Skeletal muscle cell (primary cell): ENCODE results near the gene SOX10.

Experiments
- DNase-seq: peaks from one replicate; pipeline ENCODE4 v3.0.0-alpha.2; 2010; ENCODE audit warnings: low read depth
- H3K4me3 ChIP-seq: 2 replicates; pipeline ENCODE4 v1.5.1; 2011; ENCODE audit warnings: low read depth, mild to moderate bottlenecking, control low read depth, low read length, moderate library complexity

The SOX10 gene

GRCh38 chr22:37983860-37984791 lies at the start of gene SOX10:
TSS of gene SOX10 (minus strand) at chr22:37984555. CDS start at chr22:37983784, 771 bp downstream.
- H3K4me3 ChIP-seq: no peak within 1 kb of the TSS
- DNase-seq: no peak

- DNase-seq: no peak
- H3K4me3 ChIP-seq: no peak overlapping the region
Measured at GRCh38 chr22:38033522-38034277, 49.3 kb upstream of the SOX10 start.

DNA sequence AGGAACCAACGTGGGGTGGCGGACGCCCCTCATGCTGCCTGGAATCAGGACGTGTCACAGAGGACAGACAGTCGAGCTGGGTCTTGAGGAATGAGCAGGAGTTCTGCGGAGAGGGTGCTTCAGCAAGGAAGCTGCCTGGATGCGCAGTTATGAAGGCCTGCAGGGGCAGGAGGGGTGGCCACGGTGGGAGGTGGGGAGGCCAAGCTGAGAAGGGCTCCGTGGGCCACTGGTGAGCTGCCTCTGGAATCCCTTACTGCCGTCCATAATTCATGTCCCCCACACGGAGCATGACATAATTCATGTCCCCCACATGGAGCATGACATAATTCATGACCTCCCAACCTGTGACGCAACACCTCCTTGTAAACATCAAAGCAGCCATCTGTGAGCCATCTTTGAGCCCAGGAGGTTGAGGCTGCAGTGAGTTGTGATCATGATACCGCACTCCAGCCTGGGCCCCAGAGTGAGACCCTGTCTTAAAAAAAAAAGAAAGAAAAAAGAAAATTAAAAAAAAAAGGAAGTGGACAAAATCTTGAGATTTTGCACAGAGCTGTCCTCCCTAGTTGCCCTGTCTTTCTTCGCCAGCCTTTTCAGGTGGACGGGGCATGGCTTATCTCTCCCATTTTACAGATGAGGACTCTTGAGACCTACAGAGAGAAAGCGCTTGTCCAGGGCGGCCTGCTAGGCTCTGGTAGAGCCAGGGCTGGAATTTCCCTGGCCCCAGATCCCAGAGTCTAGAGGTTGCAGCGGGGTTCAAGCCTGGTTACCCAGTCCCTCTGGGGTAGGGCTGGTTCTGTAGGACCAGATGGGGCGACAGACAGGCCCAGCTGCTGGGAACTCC lies 48.5 kb upstream of the SOX10 start:
- DNase-seq: peak; percentile 84

DNA sequence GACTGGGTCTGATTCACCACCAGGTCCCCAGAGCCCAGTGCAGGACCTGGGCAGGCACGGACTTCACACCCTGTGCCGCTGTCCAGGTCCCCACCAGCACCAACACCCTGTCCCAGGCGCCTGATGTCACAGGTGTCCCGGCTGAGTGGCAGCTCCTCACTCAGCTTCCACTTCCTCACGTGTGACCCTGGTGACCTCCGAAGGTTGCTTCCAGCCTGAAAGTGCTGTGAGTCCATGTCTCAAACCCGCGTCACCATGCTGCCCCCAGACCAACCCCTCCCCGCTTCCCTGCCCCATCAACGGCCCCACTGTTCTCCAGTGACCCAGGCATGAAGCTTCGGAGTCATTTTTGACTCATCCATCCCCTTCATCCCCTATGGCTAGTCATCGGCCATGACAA lies 47.1 kb upstream of the SOX10 start:
- H3K4me3 ChIP-seq: no peak overlapping the region
- DNase-seq: no peak

More for the DNA sequence above, 48.5 kb upstream of the SOX10 start:
- no peak overlapping the region for H3K4me3 ChIP-seq

DNA sequence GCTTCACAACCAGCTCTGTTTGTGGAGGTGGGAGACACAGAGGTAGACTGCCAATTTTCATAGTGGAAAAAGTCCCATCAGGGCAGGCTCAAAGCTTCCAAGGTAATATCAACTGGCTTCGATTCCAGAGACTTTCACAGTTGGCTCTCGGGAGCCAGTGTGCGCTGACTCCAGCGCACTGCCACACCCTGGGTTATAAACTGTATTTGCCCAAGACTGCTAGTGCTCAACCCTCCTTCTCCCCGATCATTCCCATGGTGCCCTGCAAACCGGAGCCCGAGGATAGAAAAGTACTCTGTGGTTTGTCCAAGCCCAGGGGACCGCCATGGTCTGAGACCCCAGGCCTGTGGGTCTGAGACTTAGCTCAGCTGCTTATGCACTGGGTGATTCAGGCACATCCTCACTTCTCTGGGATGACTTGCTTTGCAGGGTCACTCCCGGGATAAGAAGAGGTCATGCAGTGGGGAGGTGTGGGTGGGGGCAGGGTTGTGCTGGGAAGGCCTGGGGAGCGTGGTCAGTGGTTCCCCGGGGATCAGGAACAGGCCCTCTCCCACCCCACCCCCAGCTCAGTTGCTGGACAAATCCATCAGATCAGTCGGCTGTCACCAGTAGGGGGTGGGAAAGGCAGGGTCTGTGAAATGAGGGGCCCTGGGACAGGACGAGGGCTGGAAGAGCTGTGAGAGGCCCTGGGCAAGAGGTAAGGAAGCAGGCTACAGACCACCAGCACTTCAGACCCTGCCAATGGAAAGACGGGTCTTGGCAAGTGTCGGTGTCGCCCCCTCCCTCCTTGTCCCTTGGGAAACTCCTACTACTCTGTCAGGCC lies 46.2 kb upstream of the SOX10 start:
- DNase-seq: no peak
- H3K4me3 ChIP-seq: no peak overlapping the region

GRCh38 chr22:38029901-38030300 lies 45.5 kb upstream of the SOX10 start:
- DNase-seq: no peak

DNA sequence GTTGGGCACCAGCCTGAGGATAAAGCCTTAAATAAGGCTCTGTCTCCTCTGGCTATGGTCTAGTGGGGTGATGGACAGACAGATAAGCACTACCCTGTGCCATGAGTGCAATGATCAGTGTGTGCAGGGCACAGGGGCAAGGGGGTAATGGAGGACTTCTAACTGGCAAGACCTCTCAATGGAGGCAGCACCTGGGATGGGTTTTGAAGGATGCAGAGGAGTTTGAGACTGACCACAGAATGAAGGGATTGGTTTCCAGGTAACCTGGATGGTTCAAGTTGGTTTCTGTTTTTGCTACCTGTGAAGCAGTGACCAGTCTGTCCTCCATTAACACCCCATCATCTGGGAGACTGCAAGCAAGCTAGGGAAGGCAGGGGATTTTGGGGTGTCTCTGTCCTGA lies 45.0 kb upstream of the SOX10 start:
- no peak for DNase-seq

More at GRCh38 chr22:38029901-38030300, 45.5 kb upstream of the SOX10 start:
- H3K4me3 ChIP-seq: no peak overlapping the region

GRCh38 chr22:38028344-38029130 lies 44.2 kb upstream of the SOX10 start:
- H3K4me3 ChIP-seq: no peak overlapping the region
- no peak for DNase-seq

More for the DNA sequence above, 45.0 kb upstream of the SOX10 start:
- H3K4me3 ChIP-seq: no peak overlapping the region

DNA sequence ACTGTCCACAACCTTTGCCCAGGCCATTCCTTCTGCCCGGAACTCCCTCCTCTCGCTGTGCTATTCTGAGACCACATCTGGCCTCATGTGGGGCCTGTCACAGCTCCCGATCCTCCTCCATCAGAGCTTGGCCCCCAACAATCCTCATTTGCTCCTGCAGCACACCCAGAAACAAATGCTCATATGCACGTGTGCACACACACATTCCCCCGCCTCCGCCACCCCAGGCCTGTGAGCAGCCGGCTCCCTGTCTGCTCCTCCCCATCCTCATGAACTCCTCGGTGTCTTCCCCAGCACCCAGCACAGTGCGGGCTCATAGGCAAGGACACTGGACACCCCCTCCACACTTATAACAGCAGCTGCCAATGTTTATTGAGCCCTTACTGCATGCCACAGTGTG lies 43.1 kb upstream of the SOX10 start:
- no peak for DNase-seq
- no peak overlapping the region for H3K4me3 ChIP-seq

DNA sequence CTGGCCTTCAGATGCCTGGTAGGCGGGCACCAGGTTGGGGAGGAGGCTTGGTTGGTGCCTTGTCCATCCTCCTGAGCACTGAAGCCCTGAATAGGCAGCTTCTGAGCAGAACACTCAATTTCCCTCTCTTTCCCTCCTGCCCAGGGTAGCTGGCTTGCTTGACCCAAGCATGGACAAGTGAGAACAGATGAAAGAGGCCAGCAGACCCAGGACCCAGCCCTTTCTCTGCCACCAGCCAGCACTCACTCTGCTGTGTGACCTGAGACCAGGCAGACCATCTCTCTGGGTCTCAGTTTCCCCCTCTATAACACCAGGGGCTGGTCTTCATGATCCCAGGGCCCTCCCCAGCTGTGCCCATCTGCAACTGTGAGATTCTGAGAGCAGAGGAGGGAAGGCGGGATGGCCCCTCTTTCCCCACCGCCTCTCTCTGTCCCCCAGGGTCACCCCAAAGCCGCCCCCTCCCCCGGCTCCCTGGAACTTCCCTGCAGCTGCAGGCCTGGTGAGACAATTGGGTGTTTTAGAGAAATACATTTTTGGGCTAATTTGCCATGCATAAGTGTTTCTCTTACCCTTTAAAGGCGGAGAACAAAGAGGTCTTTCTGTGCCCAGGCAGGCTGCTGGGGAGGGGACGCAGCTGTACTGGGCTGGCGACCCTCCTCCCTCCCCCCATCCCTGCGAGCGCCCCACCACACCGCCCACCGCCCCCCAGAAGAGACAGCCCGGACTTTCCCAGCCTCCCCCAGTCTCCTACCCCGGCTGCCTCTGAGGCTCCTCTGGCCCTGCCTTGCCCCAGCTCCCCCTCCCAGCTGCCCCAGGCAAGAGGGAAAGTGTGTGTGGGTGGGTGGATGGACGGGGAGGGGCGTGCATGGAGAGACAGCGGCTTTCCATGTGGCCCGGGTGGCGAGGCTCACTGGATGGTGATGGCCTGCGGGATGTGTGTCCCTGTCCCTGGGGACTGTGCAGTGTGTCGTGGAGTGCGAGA lies 42.1 kb upstream of the SOX10 start:
- no peak overlapping the region for H3K4me3 ChIP-seq
- no peak for DNase-seq

DNA sequence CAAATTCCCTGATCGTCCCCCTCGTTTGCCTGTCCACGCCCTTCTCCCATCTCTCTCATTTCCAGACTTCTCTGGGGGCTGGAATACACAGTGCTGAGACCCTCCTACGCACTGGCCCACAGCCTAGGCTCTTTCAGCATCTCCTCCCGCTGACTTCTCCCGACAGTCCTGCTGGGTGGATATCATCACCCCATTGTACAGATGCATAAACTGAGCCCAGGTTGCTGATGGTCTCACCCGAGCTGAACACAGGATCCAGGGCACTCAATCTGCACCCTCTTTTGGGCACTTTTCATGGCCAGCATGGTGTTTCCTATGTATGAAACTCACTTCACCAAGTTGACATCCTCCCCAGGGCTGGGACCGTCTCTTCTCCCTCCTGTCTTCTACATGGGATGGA lies 41.2 kb upstream of the SOX10 start:
- DNase-seq: no peak

DNA sequence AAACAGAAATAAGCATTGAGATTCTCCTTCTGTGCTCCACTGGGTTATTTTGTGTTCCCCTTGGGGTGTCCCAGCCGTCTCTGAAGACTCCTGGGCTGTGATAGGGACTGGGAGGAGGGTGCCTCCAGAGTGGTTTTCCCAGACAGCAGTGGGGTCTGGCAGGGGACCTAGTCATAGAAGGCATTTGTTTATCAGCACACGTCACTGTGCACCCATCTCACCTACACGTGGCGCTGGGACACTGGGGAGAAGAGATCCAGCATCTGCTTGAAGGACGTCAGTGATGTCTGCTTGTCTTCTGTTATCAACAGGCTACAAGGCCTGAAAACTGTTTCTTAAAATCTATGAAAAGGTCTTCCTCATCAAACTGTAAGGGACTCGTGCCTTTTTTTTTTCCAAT lies 38.7 kb upstream of the SOX10 start:
- no peak for DNase-seq
- no peak overlapping the region for H3K4me3 ChIP-seq

More for the DNA sequence above, 41.2 kb upstream of the SOX10 start:
- no peak overlapping the region for H3K4me3 ChIP-seq

DNA sequence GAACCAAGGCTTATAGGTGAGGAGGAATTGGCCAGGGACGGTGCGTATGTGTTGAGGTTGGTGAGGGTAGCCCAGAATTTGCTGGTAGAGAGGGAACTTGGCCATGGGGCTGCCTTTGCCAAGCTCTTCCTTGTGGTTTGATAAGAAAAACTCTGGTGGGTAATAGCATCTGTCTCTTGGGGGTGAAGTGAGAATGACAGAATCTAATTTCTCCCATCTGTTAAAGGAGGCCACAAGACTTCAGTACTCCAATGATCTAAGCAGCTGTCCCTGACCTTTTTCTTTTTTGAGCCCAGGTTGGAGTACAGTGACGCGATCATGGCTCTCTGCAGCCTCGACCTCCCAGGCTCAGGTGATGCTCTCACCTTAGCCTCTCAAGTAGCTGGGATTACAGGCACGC lies 36.9 kb upstream of the SOX10 start:
- DNase-seq: no peak
- no peak overlapping the region for H3K4me3 ChIP-seq

DNA sequence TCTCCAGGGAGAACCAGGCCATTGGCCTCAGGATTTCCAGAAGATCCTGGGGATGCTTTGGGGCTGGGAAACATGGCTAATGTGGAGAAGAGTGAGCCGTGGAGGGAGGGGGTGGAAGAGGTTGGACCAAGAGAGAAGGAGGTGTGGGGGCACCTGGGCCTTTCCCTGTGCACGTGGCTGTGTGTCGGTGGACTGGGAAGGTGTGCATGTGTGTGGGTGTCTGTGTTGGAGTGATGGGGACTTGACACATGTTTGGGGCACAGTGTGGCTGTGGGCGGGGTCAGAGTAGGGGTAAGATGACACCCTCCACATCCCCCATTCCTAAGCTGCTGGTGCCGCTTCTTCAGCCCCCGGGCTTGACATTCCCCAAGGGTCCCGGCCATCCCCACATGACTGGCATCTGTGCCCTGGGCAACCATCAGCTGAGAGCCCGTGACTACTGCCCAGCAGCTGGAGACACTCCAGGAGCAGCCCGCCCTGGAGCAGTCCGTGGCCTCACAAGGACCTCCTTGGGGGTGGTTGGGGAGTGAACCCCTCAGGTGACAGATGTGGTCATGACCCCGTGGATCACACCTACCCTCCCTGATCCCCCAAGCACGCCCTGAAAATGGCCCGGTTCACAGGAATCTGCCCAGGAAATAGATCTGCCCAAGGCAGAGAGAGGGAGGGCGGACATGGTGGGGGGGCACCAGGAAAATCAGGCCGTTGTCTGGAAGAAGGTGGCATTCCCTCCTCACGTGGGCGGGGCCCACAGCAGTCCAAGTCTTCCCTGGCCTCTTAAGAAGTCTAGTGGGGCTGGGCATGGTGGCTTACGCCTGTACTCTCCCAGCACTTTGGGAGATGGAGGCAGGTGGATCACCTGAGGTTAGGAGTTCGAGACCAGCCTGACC lies 34.8 kb upstream of the SOX10 start:
- DNase-seq: no peak
- no peak overlapping the region for H3K4me3 ChIP-seq

GRCh38 chr22:38017939-38018885 lies 33.9 kb upstream of the SOX10 start:
- DNase-seq: no peak
- no peak overlapping the region for H3K4me3 ChIP-seq
